Right lobe of liver (tissue), 6 donors: ENCODE data around the gene TMEM171. TPM values are rescaled to one million over a fixed set of nuclear protein-coding genes. Genes with fewer than 3 reads are reported as not detected.

Experiments
- ATAC-seq, 4 donors: fragments of 200-7000 bp; cut with Tn5 transposase; one replicate each; pipeline ENCODE4 v1.9.1; 2020; ENCODE audit warnings: mild to moderate bottlenecking in 4 of 4, moderate library complexity in 4 of 4
- DNase-seq, 3 donors: peaks; one replicate each; pipeline ENCODE4 v3.0.0-alpha.2; 2020
- H3K27ac ChIP-seq, 3 donors: fragments of 200-600 bp; one replicate each; pipeline ENCODE4 v1.8.0; 2022
- H3K27me3 ChIP-seq, 2 donors: fragments of 200-600 bp; one replicate each; pipeline ENCODE4 v1.8.0; 2022
- H3K36me3 ChIP-seq, 4 donors: fragments of 200-600 bp; sonication (generic) in 1 of 4; one replicate each; pipeline versions ENCODE4 v1.5.1 to v1.8.0; 2017 to 2022; ENCODE audit warnings: control low read depth in 1 of 4
- H3K4me1 ChIP-seq, 4 donors: fragments of 200-600 bp; sonication (generic) in 1 of 4; one replicate each; pipeline versions ENCODE4 v1.5.1 to v1.8.0; 2017 to 2022; ENCODE audit warnings: control low read depth in 1 of 4
- H3K4me3 ChIP-seq, 3 donors: fragments of 200-600 bp; one replicate each; pipeline ENCODE4 v1.8.0; 2022
- H3K9me3 ChIP-seq, 4 donors: fragments of 200-600 bp; sonication (generic) in 1 of 4; one replicate each; pipeline versions ENCODE4 v1.5.1 to v1.8.0; 2017 to 2022; ENCODE audit warnings: control low read depth in 1 of 4
- CTCF ChIP-seq, 4 donors: fragments of 200-600 bp in 3 of 4; fragments of 450-650 bp in 1 of 4; IDR thresholded peaks; one replicate each; pipeline versions ENCODE4 v1.5.1 to v1.8.0; 2016 to 2022; ENCODE audit warnings: antibody characterized with exemption in 4 of 4, mild to moderate bottlenecking in 2 of 4
- POLR2A ChIP-seq: fragments of 450-650 bp; IDR thresholded peaks from one replicate; pipeline ENCODE4 v1.6.1; 2017; ENCODE audit warnings: antibody characterized with exemption, mild to moderate bottlenecking
- WGBS: methylation state at CpG from one replicate; pipeline ENCODE4 v1.1.6; 2018; ENCODE audit warnings: low coverage, low lambda C conversion rate; ENCODE audit not compliant: insufficient coverage; ENCODE audit errors: missing lambda C conversion rate; 5-methylcytosine and 5-hydroxymethylcytosine counted together
- intact Hi-C, 2 donors: fragments of 100-400 bp; cut with DNase I; formaldehyde crosslinking; loops; one replicate each; pipeline versions ENCODE4 v1.11.2 to v1.14.1; 2022
- total RNA-seq, 6 experiments: library from RNA; depleted of rRNA in 2 of 6; stranded (reverse); fragments of >200 nt in 2 of 6; fragmentation: NEBNext Ultra II Directional in 3 of 6; extraction: Animal tissue kit (Norgen Biotek cat#: 25700) in 3 of 6; gene quantifications; one replicate each; pipeline versions ENCODE4 v1.1.0 to v1.2.4, GENCODE V29; 2016 to 2023
- donor health status: DM: no; HTN: yes; CAD: no.
- donor health status: DM: no; HTN: no; CAD: no.
- donor health status: DM: no; HTN: no; CAD: no.
- donor health status: DM: no; HTN: yes; CAD: no.
- donor health status: DM: no; HTN: yes; CAD: no.

TMEM171 gene
- total RNA-seq, 6 experiments from 2014 or later: 0.57 to 3.2 (median 1.6) TPM

GRCh38 chr5:73122875-73123810, 2.8 kb downstream of the TMEM171 start:
- WGBS: 90% methylated on average over 12 of the region's 19 CpGs
- no peaks in the 10 kb centered on the region for H3K27me3 ChIP-seq
- ATAC-seq (no peak), DNase-seq (no peak)
- peaks cover 0 to 18% (median 5%) of the 10 kb centered on the region in 4 donors for H3K4me1 ChIP-seq
- H3K36me3 ChIP-seq: no peaks in the 10 kb centered on the region
- H3K4me3 ChIP-seq: no peak overlapping the region
- intact Hi-C loops: no loop called here
- TF ChIP-seq POLR2A (no peak), CTCF (IDR thresholded peaks at IDR 0.05) (no peak)
- H3K9me3 ChIP-seq: no peaks in the 10 kb centered on the region
- H3K27ac ChIP-seq: no peak overlapping the region

DNA sequence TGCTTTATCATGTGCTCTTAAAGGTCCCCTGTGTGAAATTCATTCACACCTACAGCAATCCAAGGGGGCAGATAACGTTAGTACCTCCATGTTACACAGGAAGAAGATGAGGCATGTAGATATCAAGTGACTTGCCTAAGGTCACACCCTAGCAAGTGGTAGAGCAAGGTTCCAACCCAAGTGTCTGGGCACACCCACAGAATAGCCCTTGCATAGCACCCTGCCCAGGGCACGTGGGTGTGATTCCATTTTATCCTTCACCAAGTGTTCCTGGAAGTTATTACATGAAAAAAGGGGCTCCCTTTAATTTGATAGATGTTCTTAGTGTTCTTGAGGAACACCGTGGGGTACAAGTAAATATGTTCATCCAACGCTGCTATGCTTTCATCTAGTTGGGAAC, 4.9 kb downstream of the TMEM171 start:
- TF ChIP-seq POLR2A (no peak), CTCF (IDR thresholded peaks at IDR 0.05) (no peak)
- DNase-seq (no peak), ATAC-seq (no peak)
- 78% methylated on average over 2 of the region's 4 CpGs for WGBS
- Histone ChIP-seq H3K4me3 (no peak overlapping the region), H3K4me1 (peaks cover 0 to 8% (median 0%) of the 10 kb centered on the region in 4 donors), H3K27me3 (no peaks in the 10 kb centered on the region), H3K9me3 (no peaks in the 10 kb centered on the region), H3K36me3 (no peaks in the 10 kb centered on the region), H3K27ac (no peak overlapping the region)
- intact Hi-C loops: no loop called here

- Histone ChIP-seq H3K36me3 (no peaks in the 10 kb centered on the region), H3K27me3 (no peaks in the 10 kb centered on the region), H3K27ac (no peak overlapping the region), H3K4me3 (no peak overlapping the region), H3K9me3 (no peaks in the 10 kb centered on the region), H3K4me1 (peaks cover 0 to 8% (median 0%) of the 10 kb centered on the region in 4 donors)
- ATAC-seq (peak; percentile 76 to 97 (median 86)), DNase-seq (peak; percentile 65 to 75 (median 71))
- TF ChIP-seq CTCF (IDR thresholded peaks at IDR 0.05): no peak
- TF ChIP-seq POLR2A: no peak
- 16% methylated on average over 3 of the region's 4 CpGs for WGBS
- intact Hi-C loops: no loop called here
Measured at GRCh38 chr5:73126381-73126780, 6.0 kb downstream of the TMEM171 start.

DNA sequence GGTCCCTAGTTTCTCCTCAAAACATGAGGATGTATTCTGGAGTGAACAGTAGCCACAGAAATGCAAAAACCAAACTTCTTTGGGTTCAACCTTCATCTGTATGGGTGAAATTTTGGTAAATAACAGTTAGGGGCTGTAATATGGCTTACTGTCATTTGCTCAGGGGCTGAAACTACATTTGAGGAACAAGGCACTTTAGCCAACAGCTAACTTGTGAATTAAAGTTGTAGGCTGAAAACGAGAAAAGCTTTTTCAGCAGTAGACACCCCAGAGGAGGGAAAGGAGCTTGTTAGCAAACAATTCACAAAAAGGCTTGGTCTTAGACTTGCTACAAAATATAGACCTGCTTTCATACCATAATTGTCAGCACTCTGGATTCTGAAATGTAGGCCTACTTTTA, 6.6 kb downstream of the TMEM171 start:
- DNase-seq: no peak
- TF ChIP-seq POLR2A (no peak), CTCF (IDR thresholded peaks at IDR 0.05) (no peak)
- 78% methylated on average over 1 of the region's 1 CpG for WGBS
- Histone ChIP-seq H3K4me3 (no peak overlapping the region), H3K4me1 (peaks cover 0 to 9% (median 0%) of the 10 kb centered on the region in 4 donors), H3K27me3 (no peaks in the 10 kb centered on the region), H3K9me3 (no peaks in the 10 kb centered on the region), H3K27ac (no peak overlapping the region), H3K36me3 (no peaks in the 10 kb centered on the region)
- ATAC-seq: no peak
- intact Hi-C loops: no loop called here
